OCI-M1 (cell line): ENCODE results near the gene TLCD1.
"Not testable (repeated sequence)": the region's sequence is repeated elsewhere in the genome, so short reads cannot be mapped to it uniquely, and the experiment has no call there.

Source experiments
- DNase-seq: peaks from one replicate; lab custom pipeline; 2025; lab: John Stamatoyannopoulos, UW

The TLCD1 gene

DNA sequence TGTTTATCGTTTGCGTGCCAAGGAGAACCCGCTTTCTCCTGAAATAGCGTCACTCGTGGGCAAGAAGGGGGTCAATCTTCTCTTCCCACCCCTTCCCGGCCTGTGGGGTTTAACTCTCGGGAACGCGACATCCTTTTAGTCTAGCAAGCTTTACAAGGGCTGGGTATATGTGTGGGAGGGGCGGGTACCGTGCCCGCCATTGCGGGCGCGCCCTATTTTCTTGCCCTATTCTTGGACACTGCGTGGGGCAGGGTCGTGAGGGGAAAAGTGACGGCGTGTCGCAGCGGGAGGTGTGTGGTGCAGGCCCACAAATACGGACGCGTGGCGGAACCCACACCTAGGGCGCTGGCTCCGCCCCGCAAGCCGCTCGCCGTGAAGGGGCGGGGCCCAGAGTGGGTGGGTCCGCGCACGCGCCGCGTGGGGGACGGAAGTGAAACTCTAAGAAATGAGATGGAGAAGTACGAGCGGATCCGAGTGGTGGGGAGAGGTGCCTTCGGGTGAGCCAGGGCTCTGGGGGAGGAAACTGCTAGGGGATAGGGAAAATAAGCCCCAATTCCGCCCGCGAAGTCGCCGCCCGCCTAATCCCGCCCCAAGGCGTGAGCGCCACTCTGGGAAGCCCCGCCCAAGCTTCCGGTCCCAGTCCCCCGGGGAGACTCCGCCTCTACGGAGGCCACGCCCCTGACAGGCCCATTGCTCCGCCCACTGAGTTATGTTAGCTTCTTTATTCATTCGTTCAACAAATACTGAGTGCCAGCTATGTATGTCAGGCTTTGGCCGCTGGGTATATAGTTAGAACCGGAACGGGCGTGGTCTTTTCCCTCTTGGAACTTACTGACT is 2.5 kb upstream of the TLCD1 start, which contains the start of gene NEK8:
Gene NEK8 (plus strand): TSS at position 425 of the 837 bp plus-strand sequence. CDS start 26 bp downstream, at position 451.
- peak; percentile 99 for DNase-seq

GRCh38 chr17:28726627-28727491 is 826 bp upstream of the TLCD1 start:
- DNase-seq = peak; percentile 99

DNA sequence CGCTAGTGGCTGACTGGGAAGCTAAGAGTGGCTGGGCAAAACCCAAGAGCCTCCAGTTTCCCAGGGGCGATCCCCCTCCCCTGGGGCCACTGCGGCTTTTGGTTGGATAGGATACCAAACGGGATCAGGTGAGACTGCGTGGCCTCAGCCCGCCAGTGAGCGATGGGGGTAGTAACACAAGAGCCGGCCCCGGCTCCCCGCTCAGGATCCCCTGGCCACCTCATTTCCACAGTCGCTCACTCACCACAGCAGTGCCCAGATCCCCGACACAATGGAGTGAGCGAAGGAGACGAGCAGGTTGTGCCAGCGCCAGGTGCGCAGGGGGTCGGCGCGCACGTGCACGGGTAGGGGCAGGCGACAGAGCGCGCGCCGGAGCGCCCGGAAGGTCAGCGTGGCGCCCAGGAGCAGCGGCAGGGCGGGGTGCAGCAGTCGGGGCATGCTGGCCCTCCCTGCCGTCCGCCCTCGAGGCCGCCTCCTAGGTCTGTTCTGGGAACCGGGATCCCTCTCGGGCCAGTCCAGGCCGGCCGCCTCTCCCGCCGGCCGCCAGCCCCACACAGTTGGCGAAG is 290 bp downstream of the TLCD1 start:
- DNase-seq = peak; percentile 90

DNA sequence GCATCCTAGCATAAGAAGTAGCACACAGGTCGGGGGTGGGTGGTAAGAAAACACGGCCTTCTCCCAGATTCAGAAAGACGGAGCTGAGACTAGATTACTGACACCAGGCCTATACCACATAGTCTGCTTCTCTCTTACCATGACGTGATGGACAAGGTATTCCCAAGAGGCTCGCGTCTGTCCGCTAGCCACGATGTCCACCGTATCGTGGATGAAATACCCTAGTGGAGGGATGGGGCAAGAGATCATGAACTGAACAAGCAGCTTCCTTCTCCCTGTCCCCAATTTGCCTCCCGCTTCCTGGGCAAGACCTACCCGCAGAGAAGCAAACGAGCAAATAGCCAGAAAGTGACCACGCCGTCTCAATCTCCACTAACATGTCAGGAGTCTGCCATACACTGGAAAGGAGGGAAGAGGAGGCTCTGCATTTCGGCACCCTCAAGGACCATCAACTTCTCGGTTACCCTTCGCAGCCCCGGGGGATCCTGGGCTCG is 820 bp downstream of the TLCD1 start:
- DNase-seq = peak; percentile 87

GRCh38 chr17:28724500-28725165 is 1.4 kb downstream of the TLCD1 start:
- DNase-seq = peak; percentile 68

- not testable (repeated sequence) for DNase-seq
These were observed 2.1 kb downstream of the TLCD1 start for GRCh38 chr17:28723836-28724499.

DNA sequence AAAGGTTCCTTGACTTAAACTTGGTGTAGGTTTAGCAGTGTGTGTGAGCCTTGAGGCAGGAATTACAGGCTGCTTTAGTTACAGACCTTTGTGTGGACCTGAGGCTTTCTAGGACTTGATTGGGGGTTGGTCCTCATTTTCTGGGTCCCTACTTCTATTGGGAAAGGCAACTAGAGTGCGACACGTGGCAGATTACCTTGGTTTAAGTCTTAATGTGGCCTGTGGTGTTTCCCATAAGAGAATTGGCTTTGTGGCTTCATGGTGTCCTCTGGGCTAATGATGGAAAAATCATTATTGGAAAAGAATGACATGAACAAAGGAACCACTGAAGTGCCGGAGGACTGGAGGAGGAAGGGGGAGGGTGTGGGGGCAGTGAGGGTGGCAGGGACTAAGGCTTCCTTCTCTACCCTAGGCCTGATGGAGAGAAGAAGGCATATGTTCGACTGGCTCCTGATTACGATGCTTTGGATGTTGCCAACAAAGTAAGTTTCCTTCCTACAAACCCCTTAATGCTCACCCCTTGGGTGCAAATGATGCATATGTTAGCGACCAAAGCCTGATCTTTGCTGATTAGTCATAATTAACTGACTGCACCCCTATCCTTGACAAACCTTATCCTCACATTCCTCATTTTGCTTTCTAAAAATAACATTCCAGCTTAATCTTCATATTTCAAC is 2.7 kb downstream of the TLCD1 start:
- no peak for DNase-seq

DNA sequence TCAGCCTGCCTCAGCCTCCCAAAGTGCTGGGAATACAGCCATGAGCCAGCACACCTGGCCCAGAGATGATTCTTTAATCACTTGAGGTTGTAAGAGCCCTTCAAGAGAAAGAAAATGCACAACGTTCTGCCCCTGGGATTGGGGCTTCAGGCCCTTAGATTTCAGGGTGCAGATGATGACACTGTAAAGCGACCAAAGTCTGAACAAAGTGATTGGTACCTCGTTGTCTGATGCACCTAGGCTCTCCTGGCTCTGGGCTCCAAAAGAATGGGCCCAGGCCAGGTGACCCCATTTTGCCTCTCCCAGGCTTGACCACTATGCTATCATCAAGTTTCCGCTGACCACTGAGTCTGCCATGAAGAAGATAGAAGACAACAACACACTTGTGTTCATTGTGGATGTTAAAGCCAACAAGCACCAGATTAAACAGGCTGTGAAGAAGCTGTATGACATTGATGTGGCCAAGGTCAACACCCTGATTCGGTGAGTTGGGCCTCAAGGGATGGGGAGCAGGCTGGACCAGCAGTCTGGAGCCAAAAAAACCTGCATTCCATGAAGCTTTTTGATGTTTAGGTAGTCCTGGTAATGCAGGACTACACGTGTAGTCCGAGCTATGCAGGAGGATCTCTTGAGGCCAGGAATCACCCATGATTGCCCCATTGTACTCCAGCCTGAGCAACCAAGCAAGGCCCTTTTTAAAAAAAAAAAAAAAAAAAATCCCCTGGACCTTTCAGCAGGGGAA is 3.4 kb downstream of the TLCD1 start:
- DNase-seq = no peak

DNA sequence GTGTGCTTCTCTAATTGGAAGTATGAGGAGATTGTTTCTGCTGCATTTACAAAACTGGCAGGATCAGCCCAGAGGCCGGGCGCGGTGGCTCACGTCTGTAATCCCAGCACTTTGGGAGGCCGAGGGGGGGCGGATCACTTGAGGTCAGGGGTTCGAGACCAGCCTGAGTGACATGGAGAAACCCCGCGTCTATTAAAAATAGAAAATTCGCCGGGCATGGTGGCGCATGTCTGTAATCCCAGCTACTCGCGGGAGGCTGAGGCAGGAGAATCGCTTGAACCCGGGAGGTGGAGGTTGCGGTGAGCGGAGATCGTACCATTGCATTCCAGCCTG is 5.1 kb downstream of the TLCD1 start:
- not testable (repeated sequence) for DNase-seq

DNA sequence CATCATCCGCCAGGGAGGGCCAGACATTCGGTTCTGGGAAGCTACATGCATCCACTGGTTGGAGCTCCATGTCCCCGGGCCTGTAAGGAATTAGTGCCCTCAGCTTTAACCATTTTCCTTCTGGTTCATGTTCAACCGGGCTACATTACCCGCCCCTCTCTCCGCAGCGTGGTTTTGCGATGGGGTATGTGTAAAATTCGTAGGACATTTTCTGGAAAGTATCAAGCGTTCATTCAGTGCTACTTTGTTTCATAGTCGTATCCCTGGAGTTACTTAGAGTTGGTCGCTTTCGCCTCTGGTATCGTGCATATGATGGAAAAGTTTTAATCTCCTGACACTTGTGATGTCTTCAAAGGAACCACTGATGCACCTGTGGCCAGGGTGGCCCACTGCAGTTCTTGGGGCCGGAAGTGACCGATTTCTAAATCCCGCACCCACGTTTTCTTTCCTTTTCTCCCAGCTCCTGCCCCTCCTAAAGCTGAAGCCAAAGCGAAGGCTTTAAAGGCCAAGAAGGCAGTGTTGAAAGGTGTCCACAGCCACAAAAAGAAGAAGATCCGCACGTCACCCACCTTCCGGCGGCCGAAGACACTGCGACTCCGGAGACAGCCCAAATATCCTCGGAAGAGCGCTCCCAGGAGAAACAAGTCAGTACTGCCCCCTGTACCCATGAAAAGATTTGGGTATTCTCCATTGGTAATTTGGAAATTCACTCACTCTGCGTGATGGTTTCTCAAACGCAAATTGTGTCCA is 5.6 kb downstream of the TLCD1 start:
- DNase-seq = peak; percentile 55

- no peak for DNase-seq
These were observed 7.0 kb downstream of the TLCD1 start for GRCh38 chr17:28719021-28719433.

DNA sequence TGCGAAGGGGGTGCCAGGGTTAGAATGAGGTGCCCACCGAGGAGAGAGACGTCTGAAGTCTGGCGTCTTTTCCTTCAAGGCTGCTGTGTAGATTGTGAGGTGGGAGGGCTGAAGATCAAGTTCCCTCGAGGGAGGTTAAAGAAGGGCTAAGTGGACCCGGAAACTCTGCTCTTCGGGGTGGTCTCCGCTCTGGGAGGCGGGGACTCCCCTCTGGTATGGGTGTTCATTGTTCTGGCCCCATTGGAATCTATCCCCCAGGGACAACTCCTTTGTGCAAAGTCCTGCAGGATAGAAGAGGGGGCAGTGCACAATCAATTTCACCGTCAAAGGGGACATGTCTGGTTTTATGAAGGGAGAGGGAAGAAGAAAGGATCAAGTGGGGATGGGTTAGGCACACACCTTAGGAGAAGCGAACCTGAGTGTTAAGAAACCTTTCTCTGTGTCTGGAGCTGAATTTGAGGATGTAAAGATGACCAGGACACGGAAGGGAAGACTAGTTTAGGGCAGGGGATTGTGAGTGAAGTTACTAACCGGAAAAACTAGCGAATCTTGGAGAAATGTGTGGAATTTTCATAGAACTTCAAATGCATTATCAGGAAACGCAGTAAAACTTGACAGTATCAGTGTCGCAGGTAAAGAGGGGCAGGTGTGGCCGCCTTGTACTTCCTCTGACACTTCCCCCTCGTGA is 7.6 kb downstream of the TLCD1 start:
- no peak for DNase-seq

DNA sequence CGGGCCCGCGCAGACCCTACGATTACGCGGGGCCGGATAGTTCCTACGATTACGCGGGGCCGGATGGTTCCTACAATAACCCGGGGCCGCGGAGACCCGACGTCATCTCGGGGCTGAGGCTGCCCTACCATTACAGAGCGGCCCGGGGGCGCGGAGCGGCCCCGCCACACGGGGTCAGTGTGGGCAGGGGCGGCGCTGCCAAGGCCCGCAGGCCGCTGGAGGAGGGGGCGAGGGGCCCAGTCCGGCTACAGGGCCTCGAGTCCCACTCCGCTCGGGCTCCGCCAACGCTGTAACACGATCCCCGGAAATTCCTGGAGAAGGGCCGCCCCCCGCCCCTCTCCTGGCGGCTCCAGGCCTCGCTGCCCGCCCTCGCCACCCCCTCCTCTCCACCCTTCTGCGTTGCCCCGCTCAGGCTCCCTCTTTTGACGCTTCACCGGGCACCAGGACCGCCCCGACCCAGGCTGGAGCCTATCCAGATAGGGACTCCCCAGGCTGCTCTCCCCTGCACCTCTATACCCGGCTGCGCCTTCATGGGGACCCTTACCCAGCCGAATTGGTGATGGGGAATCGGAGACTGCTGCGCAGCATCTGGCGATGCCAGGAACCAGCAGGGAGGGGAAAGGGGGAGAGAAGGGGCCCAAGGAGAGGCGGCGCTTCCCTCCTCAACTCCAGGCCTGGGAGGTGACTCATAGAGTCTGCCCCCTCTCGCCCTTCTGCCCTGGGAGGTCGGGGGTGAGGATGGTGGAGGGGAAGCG is 8.3 kb downstream of the TLCD1 start, which contains the start of gene RAB34:
Gene RAB34 (minus strand): TSS at position 291 of the 755 bp plus-strand sequence. CDS start 602 bp downstream, outside the sequence.
- DNase-seq = no peak

GRCh38 chr17:28716740-28717577 is 9.1 kb downstream of the TLCD1 start:
- no peak for DNase-seq

DNA sequence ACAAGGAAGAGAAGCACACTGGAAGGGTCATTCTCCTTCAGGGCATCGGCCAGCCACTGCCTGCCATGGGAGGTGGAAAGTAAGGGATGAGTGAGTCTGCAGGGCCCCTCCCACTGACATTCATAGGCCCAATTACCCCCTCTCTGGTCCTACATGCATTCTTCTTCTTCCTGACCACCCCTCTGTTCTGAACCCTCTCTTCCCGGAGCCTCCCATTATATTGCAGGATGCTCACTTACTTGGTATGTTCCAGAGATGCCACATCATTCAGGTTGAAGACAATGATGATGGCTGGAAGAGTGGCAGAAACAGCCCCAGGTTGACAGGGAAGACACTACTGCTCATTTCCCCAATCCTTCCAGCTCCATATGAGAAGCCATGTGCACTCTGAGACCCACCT is 10.8 kb downstream of the TLCD1 start:
- no peak for DNase-seq

DNA sequence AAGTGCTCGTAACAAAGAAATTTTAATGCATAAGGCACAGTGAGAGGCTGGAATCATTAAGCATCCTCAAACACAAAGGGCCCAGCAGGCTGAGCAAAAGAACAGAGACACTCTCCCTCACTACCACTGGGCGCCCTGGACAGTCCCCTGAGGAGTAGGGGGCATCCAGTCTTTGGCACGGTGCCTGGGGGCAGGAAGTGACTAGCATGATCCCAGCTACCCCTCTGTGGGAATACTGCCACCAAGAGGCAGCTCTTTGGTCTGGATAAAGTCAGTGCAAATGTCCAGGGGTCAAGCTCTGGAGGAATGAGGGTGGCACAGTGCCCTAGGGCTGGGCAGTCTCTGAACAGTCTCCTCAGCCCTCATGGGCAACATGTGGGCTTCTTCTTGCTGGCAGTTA is 11.8 kb downstream of the TLCD1 start:
- no peak for DNase-seq
